Spleen (tissue), 7 donors: Measurements from ENCODE around the gene POU2AF3.

ENCODE experiments used
- POLR2A ChIP-seq, 3 donors: fragments of 450-650 bp; IDR thresholded peaks; one replicate each; pipeline ENCODE4 v1.5.1; 2017; ENCODE audit warnings: antibody characterized with exemption in 3 of 3, mild to moderate bottlenecking in 1 of 3
- TF ChIP-seq, protein P1 (sequence below), 11 experiments: fragments of 200-600 bp in 7 of 11; fragments of 450-650 bp in 4 of 11; sonication (generic) in 4 of 11; IDR thresholded peaks in 8 of 11; conservative IDR thresholded peaks in 3 of 11; 1 replicate in 7 of 11; 2 replicates in 4 of 11; pipeline versions ENCODE4 v1.4.0 to v1.8.0; 2016 to 2021; ENCODE audit warnings: antibody characterized with exemption in 11 of 11, inconsistent platforms in 4 of 11, mild to moderate bottlenecking in 1 of 11
- donor health status: DM: no; HTN: no; CAD: no; lungs with moderate emphysema.
- donor health status: DM: no; HTN: no; CAD: no.
- donor health status: DM: no; HTN: no; CAD: no.

DNA sequence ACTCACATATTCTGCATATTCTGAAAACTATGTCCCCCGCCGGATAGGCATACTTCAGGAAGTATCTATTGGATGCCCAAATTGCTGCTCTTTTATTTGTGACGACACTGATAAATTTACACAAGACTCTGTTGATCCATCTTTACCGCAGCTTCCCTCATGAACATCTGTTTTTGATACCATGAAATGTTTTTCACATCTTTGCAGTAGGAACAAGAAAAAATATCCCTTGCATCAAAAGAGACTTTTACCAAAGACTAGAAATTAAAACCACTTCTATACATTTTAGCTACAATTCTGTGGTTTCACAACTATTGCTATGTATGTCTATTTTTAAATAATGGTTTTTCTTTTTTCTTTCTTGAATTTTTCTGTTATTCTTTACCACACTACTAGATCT is 37.5 kb upstream of the POU2AF3 start:
- TF ChIP-seq, protein P1, sequence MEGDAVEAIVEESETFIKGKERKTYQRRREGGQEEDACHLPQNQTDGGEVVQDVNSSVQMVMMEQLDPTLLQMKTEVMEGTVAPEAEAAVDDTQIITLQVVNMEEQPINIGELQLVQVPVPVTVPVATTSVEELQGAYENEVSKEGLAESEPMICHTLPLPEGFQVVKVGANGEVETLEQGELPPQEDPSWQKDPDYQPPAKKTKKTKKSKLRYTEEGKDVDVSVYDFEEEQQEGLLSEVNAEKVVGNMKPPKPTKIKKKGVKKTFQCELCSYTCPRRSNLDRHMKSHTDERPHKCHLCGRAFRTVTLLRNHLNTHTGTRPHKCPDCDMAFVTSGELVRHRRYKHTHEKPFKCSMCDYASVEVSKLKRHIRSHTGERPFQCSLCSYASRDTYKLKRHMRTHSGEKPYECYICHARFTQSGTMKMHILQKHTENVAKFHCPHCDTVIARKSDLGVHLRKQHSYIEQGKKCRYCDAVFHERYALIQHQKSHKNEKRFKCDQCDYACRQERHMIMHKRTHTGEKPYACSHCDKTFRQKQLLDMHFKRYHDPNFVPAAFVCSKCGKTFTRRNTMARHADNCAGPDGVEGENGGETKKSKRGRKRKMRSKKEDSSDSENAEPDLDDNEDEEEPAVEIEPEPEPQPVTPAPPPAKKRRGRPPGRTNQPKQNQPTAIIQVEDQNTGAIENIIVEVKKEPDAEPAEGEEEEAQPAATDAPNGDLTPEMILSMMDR (IDR thresholded peaks at IDR 0.05 in 8 of 11, conservative IDR thresholded peaks at IDR 0.05 in 3 of 11): no peak
- TF ChIP-seq POLR2A (IDR thresholded peaks at IDR 0.05): no peak
